Nephron progenitor cell (in vitro differentiated cells): Measurements from ENCODE around the gene TMUB2.

Source experiments
- DNase-seq: peaks from one replicate; pipeline ENCODE4 v3.0.0; 2021
- H3K27ac Mint-ChIP-seq: 2 replicates; pipeline ENCODE4 v1.8.0; 2021; ENCODE audit warnings: mild to moderate bottlenecking, moderate library complexity, mixed read lengths
- H3K27me3 Mint-ChIP-seq: 2 replicates; pipeline ENCODE4 v1.8.0; 2021; ENCODE audit warnings: mild to moderate bottlenecking, low read depth, mixed read lengths; ENCODE audit not compliant: poor library complexity
- H3K36me3 Mint-ChIP-seq: 2 replicates; pipeline ENCODE4 v1.8.0; 2021; ENCODE audit warnings: low read depth, mixed read lengths
- H3K4me1 Mint-ChIP-seq: 2 replicates; pipeline ENCODE4 v1.8.0; 2021; ENCODE audit warnings: mixed read lengths
- H3K4me3 Mint-ChIP-seq: 2 replicates; pipeline ENCODE4 v1.8.0; 2021; ENCODE audit warnings: mild to moderate bottlenecking, moderate library complexity, mixed read lengths
- H3K9me3 Mint-ChIP-seq: 2 replicates; pipeline ENCODE4 v1.8.0; 2021; ENCODE audit warnings: mild to moderate bottlenecking, moderate library complexity, mixed read lengths
- CTCF ChIP-seq: fragments of 200-600 bp; sonication (generic); IDR thresholded peaks from 2 replicates; pipeline ENCODE4 v1.5.0; 2021; ENCODE audit warnings: antibody characterized with exemption

TMUB2 gene

GRCh38 chr17:44191941-44192496 is 5.2 kb downstream of the TMUB2 start:
- Mint-ChIP-seq H3K27ac (peak overlapping the region; percentile 54), H3K27me3 (peaks cover 4% of the 10 kb centered on the region), H3K36me3 (peaks cover 43% of the 10 kb centered on the region), H3K4me1 (peaks cover 32% of the 10 kb centered on the region), H3K9me3 (no peaks in the 10 kb centered on the region), H3K4me3 (no peak overlapping the region)
- DNase-seq = no peak
- no peak for TF ChIP-seq CTCF

GRCh38 chr17:44192750-44193149 is 6.0 kb downstream of the TMUB2 start:
- H3K27ac Mint-ChIP-seq = peak overlapping the region; percentile 54
- H3K27me3 Mint-ChIP-seq = peaks cover 4% of the 10 kb centered on the region
- H3K4me3 Mint-ChIP-seq = no peak overlapping the region
- H3K36me3 Mint-ChIP-seq = peaks cover 50% of the 10 kb centered on the region
- H3K4me1 Mint-ChIP-seq = peaks cover 35% of the 10 kb centered on the region
- TF ChIP-seq CTCF = no peak
- H3K9me3 Mint-ChIP-seq = no peaks in the 10 kb centered on the region
- no peak for DNase-seq

- H3K36me3 Mint-ChIP-seq = peaks cover 54% of the 10 kb centered on the region
- H3K4me1 Mint-ChIP-seq = peaks cover 35% of the 10 kb centered on the region
- no peak overlapping the region for H3K4me3 Mint-ChIP-seq
- DNase-seq = no peak
- H3K9me3 Mint-ChIP-seq = no peaks in the 10 kb centered on the region
- H3K27me3 Mint-ChIP-seq = peaks cover 4% of the 10 kb centered on the region
- no peak for TF ChIP-seq CTCF
- H3K27ac Mint-ChIP-seq = peak overlapping the region; percentile 79
Measured at GRCh38 chr17:44193326-44194084, 6.7 kb downstream of the TMUB2 start.

GRCh38 chr17:44197107-44197506 is 10.3 kb downstream of the TMUB2 start:
- Mint-ChIP-seq H3K9me3 (no peaks in the 10 kb centered on the region), H3K36me3 (peaks cover 40% of the 10 kb centered on the region), H3K27me3 (peaks cover 4% of the 10 kb centered on the region), H3K27ac (peak overlapping the region; percentile 91), H3K4me3 (peak overlapping the region; percentile 49), H3K4me1 (peaks cover 31% of the 10 kb centered on the region)
- DNase-seq = no peak
- TF ChIP-seq CTCF = no peak

- H3K36me3 Mint-ChIP-seq = peaks cover 40% of the 10 kb centered on the region
- no peaks in the 10 kb centered on the region for H3K9me3 Mint-ChIP-seq
- H3K27me3 Mint-ChIP-seq = peaks cover 4% of the 10 kb centered on the region
- peak overlapping the region; percentile 91 for H3K27ac Mint-ChIP-seq
- TF ChIP-seq CTCF = no peak
- H3K4me3 Mint-ChIP-seq = peak overlapping the region; percentile 82
- H3K4me1 Mint-ChIP-seq = peaks cover 37% of the 10 kb centered on the region
- no peak for DNase-seq
Measured at GRCh38 chr17:44197980-44198720, 11.4 kb downstream of the TMUB2 start.
